Testis (tissue), 3 donors: Measurements from ENCODE around the gene NALCN. TPM values are rescaled to one million over a fixed set of nuclear protein-coding genes. Genes with fewer than 3 reads are reported as not detected.

Source experiments
- DNase-seq: peaks from one replicate; pipeline ENCODE4 v3.0.0-alpha.2; 2019
- H3K27ac ChIP-seq, 2 donors: fragments of 200-600 bp; sonication (generic); one replicate each; pipeline ENCODE4 v1.5.1; 2019
- H3K27me3 ChIP-seq: fragments of 200-600 bp; sonication (generic); one replicate; pipeline ENCODE4 v1.5.1; 2019
- H3K36me3 ChIP-seq: fragments of 200-600 bp; sonication (generic); one replicate; pipeline ENCODE4 v1.5.1; 2017; ENCODE audit warnings: low read depth; ENCODE audit errors: missing control alignments
- H3K4me1 ChIP-seq: fragments of 200-600 bp; sonication (generic); one replicate; pipeline ENCODE4 v1.5.1; 2019
- H3K4me3 ChIP-seq, 2 donors: fragments of 200-600 bp; sonication (generic); one replicate each; pipeline ENCODE4 v1.5.1; 2017 to 2019
- H3K9me3 ChIP-seq: fragments of 200-600 bp; sonication (generic); one replicate; pipeline ENCODE4 v1.5.1; 2017
- POLR2A ChIP-seq: fragments of 450-650 bp; IDR thresholded peaks from one replicate; pipeline ENCODE4 v1.6.1; 2017; ENCODE audit warnings: antibody characterized with exemption, mild to moderate bottlenecking, moderate library complexity
- WGBS, 2 donors: methylation state at CpG; one replicate each; pipeline ENCODE4 v1.1.5; 2018; 5-methylcytosine and 5-hydroxymethylcytosine counted together
- intact Hi-C: fragments of 100-400 bp; cut with DNase I; formaldehyde crosslinking; loops from one replicate; pipeline ENCODE4 v1.15.1; 2023; ENCODE audit warnings: low total_unique reads
- polyA plus RNA-seq: library from polyadenylated mRNA; stranded (reverse); fragments of 350-450 nt; fragmentation: Illumina TruSeq; extraction: RNeasy Lipid Tissue Mini Kit (QIAGEN cat#74804); gene quantifications from one replicate; pipeline ENCODE4 v1.2.3, GENCODE V29; 2014; ENCODE audit warnings: low read depth, low replicate concordance; ENCODE audit not compliant: insufficient read depth
- total RNA-seq, 2 donors: library from RNA; depleted of rRNA; stranded (reverse); fragments of >200 nt; gene quantifications; one replicate each; pipeline ENCODE4 v1.2.3, GENCODE V29; 2016
- TF ChIP-seq, protein P1 (sequence below), 3 experiments: fragments of 450-650 bp in 2 of 3; fragments of 200-600 bp in 1 of 3; sonication (generic) in 1 of 3; IDR thresholded peaks; one replicate each; pipeline ENCODE4 v1.5.1; 2016 to 2019; ENCODE audit warnings: antibody characterized with exemption in 3 of 3, mild to moderate bottlenecking in 2 of 3, moderate library complexity in 1 of 3

NALCN gene
- total and polyA plus RNA-seq, 3 donors from 2014 or later: 2.9 to 4.0 (median 3.2) TPM

DNA sequence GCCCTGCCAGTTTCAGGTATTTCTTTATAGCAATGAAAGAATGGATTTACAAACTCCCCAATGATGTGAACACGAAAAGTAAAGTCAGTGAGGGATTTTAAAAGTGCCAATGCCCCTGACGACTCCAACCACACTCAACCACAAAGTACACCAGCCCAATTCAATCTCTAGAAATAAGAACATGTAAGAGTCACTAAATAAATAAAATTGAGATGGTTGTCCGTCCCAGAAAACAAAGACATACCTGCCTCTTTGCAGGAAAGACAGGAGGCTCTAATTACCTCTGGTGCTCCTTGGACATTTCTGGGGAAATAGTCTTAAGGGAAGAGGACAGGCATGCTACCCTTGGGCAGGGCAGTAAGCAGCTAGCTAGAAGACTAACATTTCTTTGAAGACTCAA is 55.8 kb downstream of the NALCN start:
- H3K36me3 ChIP-seq: no peaks in the 10 kb centered on the region
- no peaks in the 10 kb centered on the region for H3K9me3 ChIP-seq
- no peak overlapping the region for H3K4me3 ChIP-seq
- intact Hi-C loops: no loop called here
- H3K27me3 ChIP-seq: no peaks in the 10 kb centered on the region
- TF ChIP-seq POLR2A: no peak
- TF ChIP-seq, protein P1, sequence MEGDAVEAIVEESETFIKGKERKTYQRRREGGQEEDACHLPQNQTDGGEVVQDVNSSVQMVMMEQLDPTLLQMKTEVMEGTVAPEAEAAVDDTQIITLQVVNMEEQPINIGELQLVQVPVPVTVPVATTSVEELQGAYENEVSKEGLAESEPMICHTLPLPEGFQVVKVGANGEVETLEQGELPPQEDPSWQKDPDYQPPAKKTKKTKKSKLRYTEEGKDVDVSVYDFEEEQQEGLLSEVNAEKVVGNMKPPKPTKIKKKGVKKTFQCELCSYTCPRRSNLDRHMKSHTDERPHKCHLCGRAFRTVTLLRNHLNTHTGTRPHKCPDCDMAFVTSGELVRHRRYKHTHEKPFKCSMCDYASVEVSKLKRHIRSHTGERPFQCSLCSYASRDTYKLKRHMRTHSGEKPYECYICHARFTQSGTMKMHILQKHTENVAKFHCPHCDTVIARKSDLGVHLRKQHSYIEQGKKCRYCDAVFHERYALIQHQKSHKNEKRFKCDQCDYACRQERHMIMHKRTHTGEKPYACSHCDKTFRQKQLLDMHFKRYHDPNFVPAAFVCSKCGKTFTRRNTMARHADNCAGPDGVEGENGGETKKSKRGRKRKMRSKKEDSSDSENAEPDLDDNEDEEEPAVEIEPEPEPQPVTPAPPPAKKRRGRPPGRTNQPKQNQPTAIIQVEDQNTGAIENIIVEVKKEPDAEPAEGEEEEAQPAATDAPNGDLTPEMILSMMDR (IDR thresholded peaks at IDR 0.05): no peak
- no peak for DNase-seq
- H3K27ac ChIP-seq: no peak overlapping the region
- no peaks in the 10 kb centered on the region for H3K4me1 ChIP-seq
- 63 to 72% methylated on average over 3 of the region's 3 CpGs for WGBS, 2 donors

DNA sequence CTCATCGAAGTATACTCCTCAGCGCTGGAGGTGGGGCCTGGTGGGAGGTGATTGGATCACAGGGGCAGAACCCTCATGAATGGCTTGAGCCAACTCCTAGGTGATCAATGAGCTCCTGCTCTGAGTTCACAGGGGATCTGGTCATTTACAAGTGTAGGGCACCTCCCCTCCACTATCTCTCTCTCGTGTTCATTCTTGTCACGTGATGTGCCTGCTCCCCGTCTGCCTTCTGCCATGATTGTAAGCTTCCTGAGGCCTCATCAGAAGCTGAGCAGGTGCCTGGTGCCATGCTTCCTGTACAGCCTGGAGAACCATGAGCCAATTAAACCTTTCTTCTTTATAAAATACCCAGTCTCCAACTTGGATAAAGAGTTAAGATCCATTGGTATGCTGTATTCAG is 61.4 kb downstream of the NALCN start:
- 79 to 88% methylated on average over 5 of the region's 5 CpGs for WGBS, 2 donors
- no peak for DNase-seq
- H3K27me3 ChIP-seq: no peaks in the 10 kb centered on the region
- H3K4me1 ChIP-seq: no peaks in the 10 kb centered on the region
- no peak overlapping the region for H3K27ac ChIP-seq
- H3K9me3 ChIP-seq: no peaks in the 10 kb centered on the region
- TF ChIP-seq, protein P1 (IDR thresholded peaks at IDR 0.05): no peak
- TF ChIP-seq POLR2A: no peak
- intact Hi-C loops: no loop called here
- no peaks in the 10 kb centered on the region for H3K36me3 ChIP-seq
- H3K4me3 ChIP-seq: no peak overlapping the region

DNA sequence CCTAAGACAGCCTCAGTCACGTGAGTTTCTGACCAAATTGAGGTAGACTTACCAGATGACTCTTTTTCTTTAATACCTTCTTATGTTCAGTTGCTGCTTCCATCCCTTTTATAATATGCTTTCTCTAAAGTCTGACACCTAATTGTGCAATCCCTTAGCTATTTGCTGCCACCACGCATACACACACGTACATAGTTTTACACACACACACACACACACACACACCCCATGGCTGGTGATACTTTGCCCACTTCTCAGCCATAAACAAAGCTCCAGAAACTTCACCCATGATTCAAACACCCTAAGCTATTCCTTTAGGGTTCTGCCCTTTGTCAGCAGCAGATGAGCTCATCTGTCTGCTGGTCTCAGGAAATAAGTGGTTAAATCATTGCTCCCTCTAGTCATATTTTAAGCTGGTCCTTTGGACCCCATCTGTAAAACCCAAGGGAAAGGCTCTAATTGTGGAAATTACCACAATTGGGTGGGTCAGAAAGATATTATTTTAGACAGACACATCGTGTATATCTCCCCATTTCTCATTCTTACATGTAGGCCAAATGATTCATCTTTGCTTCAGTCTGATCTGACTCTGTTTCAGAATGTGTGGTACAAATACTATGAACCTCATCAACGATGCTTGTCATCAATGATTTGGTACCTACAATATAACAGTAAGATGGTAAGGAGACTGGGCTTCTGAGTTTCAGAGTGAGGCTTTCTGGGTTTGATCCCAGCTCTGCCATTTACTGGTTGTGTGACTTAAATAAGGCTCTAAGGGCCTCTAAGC is 69.2 kb downstream of the NALCN start:
- no peak overlapping the region for H3K27ac ChIP-seq
- no peaks in the 10 kb centered on the region for H3K9me3 ChIP-seq
- no peak overlapping the region for H3K4me3 ChIP-seq
- 83 to 90% methylated on average over 5 of the region's 5 CpGs for WGBS, 2 donors
- no peaks in the 10 kb centered on the region for H3K27me3 ChIP-seq
- H3K36me3 ChIP-seq: no peaks in the 10 kb centered on the region
- intact Hi-C loops: no loop called here
- H3K4me1 ChIP-seq: no peaks in the 10 kb centered on the region
- TF ChIP-seq POLR2A: no peak
- TF ChIP-seq, protein P1 (IDR thresholded peaks at IDR 0.05): no peak
- DNase-seq: no peak

DNA sequence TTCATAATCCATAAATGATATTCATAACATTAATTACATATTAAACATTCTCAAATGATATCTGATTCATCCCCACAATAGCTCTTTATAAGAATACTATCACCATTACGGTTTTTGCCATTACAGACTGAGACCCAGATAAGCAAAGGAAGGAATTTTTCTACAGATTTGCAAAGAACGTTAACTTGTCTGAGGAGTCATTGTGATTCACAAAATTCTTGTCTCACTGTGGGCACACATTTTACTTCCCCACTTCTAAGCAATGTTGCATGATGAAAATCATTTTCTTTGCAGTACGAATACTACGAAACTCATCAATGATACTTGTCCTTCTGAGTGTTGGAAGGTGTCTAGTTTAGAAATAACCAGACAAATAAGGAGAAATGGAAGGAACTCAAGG is 70.1 kb downstream of the NALCN start:
- intact Hi-C loops: no loop called here
- Histone ChIP-seq H3K36me3 (no peaks in the 10 kb centered on the region), H3K9me3 (no peaks in the 10 kb centered on the region), H3K27me3 (no peaks in the 10 kb centered on the region), H3K27ac (no peak overlapping the region), H3K4me1 (no peaks in the 10 kb centered on the region), H3K4me3 (no peak overlapping the region)
- 83 to 93% methylated on average over 4 of the region's 4 CpGs for WGBS, 2 donors
- TF ChIP-seq, protein P1 (IDR thresholded peaks at IDR 0.05): no peak
- no peak for DNase-seq
